CD14-positive monocyte (primary cell): ENCODE data around the gene VTI1A. TPM values are rescaled to one million over a fixed set of nuclear protein-coding genes. Genes with fewer than 3 reads are reported as not detected.

ENCODE experiments used
- DNase-seq, 3 donors: peaks; one replicate each; pipeline ENCODE4 v3.0.0-alpha.2; 2011 to 2022
- H2AFZ ChIP-seq: 2 replicates; pipeline ENCODE4 v1.6.0; 2012; ENCODE audit warnings: mild to moderate bottlenecking, low read depth, low read length, inconsistent platforms; ENCODE audit not compliant: insufficient read depth, poor library complexity, severe bottlenecking
- H3K27ac ChIP-seq, 2 donors: 1 replicate in 1 of 2; 2 replicates in 1 of 2; pipeline ENCODE4 v1.5.1; 2012 to 2013; ENCODE audit warnings: low read length in 2 of 2, control low read depth in 1 of 2, inconsistent platforms in 1 of 2, low read depth in 1 of 2, mild to moderate bottlenecking in 1 of 2
- H3K27me3 ChIP-seq, 2 donors: one replicate each; pipeline versions ENCODE4 v1.6.0 to v1.6.1; 2011 to 2013; ENCODE audit warnings: low read length in 2 of 2; ENCODE audit not compliant: control insufficient read depth in 2 of 2, insufficient read depth in 2 of 2
- H3K36me3 ChIP-seq, 2 donors: replicated peaks in 1 of 2; 1 replicate in 1 of 2; 2 replicates in 1 of 2; pipeline versions ENCODE4 v1.5.1 to v1.6.1; 2012 to 2013; ENCODE audit warnings: low read length in 2 of 2, control low read depth in 1 of 2, inconsistent platforms in 1 of 2, mild to moderate bottlenecking in 1 of 2; ENCODE audit not compliant: insufficient read depth in 2 of 2, control insufficient read depth in 1 of 2
- H3K4me1 ChIP-seq, 2 donors: 1 replicate in 1 of 2; 2 replicates in 1 of 2; pipeline versions ENCODE4 v1.5.1 to v1.6.1; 2012 to 2013; ENCODE audit warnings: low read length in 2 of 2, control low read depth in 1 of 2, inconsistent platforms in 1 of 2, mild to moderate bottlenecking in 1 of 2, moderate library complexity in 1 of 2; ENCODE audit not compliant: insufficient read depth in 2 of 2, control insufficient read depth in 1 of 2
- H3K4me2 ChIP-seq: replicated peaks from 2 replicates; pipeline ENCODE3; 2012; ENCODE audit warnings: low read length, moderate library complexity, mild to moderate bottlenecking; ENCODE audit not compliant: poor library complexity, severe bottlenecking; ENCODE audit errors: extremely low read depth
- H3K4me3 ChIP-seq, 3 experiments: fragments of 200-600 bp in 1 of 3; sonication (generic) in 1 of 3; replicated peaks in 1 of 3; 1 replicate in 2 of 3; 2 replicates in 1 of 3; pipeline ENCODE4 v1.5.1; 2011 to 2013; ENCODE audit warnings: low read length in 3 of 3, mild to moderate bottlenecking in 3 of 3, control low read depth in 2 of 3, low read depth in 2 of 3, inconsistent platforms in 1 of 3, moderate library complexity in 1 of 3
- H3K79me2 ChIP-seq: 2 replicates; pipeline ENCODE4 v1.6.0; 2012; ENCODE audit warnings: mild to moderate bottlenecking, control low read depth, inconsistent platforms, low read length, moderate library complexity; ENCODE audit not compliant: insufficient read depth
- H3K9ac ChIP-seq: 2 replicates; pipeline ENCODE4 v1.6.0; 2017; ENCODE audit warnings: low read length, mild to moderate bottlenecking; ENCODE audit not compliant: insufficient read depth, poor library complexity, severe bottlenecking
- H3K9me3 ChIP-seq, 2 donors: replicated peaks in 1 of 2; 1 replicate in 1 of 2; 2 replicates in 1 of 2; pipeline versions ENCODE4 v1.5.1 to v1.6.1; 2012 to 2013; ENCODE audit warnings: low read length in 2 of 2, control low read depth in 1 of 2; ENCODE audit not compliant: control insufficient read depth in 1 of 2, insufficient read depth in 1 of 2
- H4K20me1 ChIP-seq: 2 replicates; pipeline ENCODE4 v1.6.0; 2012; ENCODE audit warnings: mild to moderate bottlenecking, low read length, control low read depth, moderate library complexity; ENCODE audit not compliant: insufficient read depth
- H3K27ac Mint-ChIP-seq, 7 donors: one replicate each; pipeline ENCODE4 v1.8.0; 2020; ENCODE audit warnings: mild to moderate bottlenecking in 7 of 7, mixed read lengths in 7 of 7, moderate library complexity in 6 of 7, inconsistent platforms in 2 of 7
- H3K27me3 Mint-ChIP-seq, 3 donors: one replicate each; pipeline ENCODE4 v1.8.0; 2021 to 2022; ENCODE audit warnings: low read depth in 3 of 3, mild to moderate bottlenecking in 3 of 3, mixed read lengths in 3 of 3, moderate library complexity in 3 of 3, inconsistent platforms in 1 of 3
- H3K36me3 Mint-ChIP-seq, 2 donors: one replicate each; pipeline ENCODE4 v1.8.0; 2020; ENCODE audit warnings: mixed read lengths in 2 of 2, inconsistent platforms in 1 of 2, mild to moderate bottlenecking in 1 of 2
- H3K4me1 Mint-ChIP-seq: one replicate; pipeline ENCODE4 v1.8.0; 2020; ENCODE audit warnings: mild to moderate bottlenecking, mixed read lengths
- H3K4me3 Mint-ChIP-seq, 2 donors: one replicate each; pipeline ENCODE4 v1.8.0; 2020; ENCODE audit warnings: mild to moderate bottlenecking in 2 of 2, mixed read lengths in 2 of 2, moderate library complexity in 1 of 2
- H3K9me3 Mint-ChIP-seq, 7 donors: one replicate each; pipeline ENCODE4 v1.8.0; 2020 to 2022; ENCODE audit warnings: mixed read lengths in 7 of 7, mild to moderate bottlenecking in 6 of 7, moderate library complexity in 6 of 7, inconsistent platforms in 2 of 7
- WGBS: methylation state at CpG from one replicate; pipeline ENCODE4 v1.1.5; 2013; ENCODE audit warnings: missing lambda C conversion rate; ENCODE audit not compliant: insufficient coverage; 5-methylcytosine and 5-hydroxymethylcytosine counted together
- intact Hi-C, 2 donors: fragments of 100-400 bp; cut with micrococcal nuclease; formaldehyde crosslinking; loops; one replicate each; pipeline versions ENCODE4 v1.15.0 to v1.15.1; 2023
- polyA plus RNA-seq, 3 donors: library from polyadenylated mRNA; depleted of rRNA in 1 of 3; unstranded in 2 of 3; stranded (reverse) in 1 of 3; fragments of 300-500 nt in 2 of 3; fragments of >200 nt in 1 of 3; fragmentation: Illumina TruSeq in 2 of 3; gene quantifications; 1 replicate in 2 of 3; 2 replicates in 1 of 3; pipeline ENCODE4 v1.2.3, GENCODE V29; 2012 to 2021
- TF ChIP-seq, protein P1 (sequence below): fragments of 200-600 bp; IDR thresholded peaks from one replicate; pipeline ENCODE4 v1.8.0; 2022; ENCODE audit warnings: antibody characterized with exemption, mild to moderate bottlenecking

VTI1A gene
- polyA plus RNA-seq, 3 donors: 23.6 to 25.4 (median 24.1) TPM

DNA sequence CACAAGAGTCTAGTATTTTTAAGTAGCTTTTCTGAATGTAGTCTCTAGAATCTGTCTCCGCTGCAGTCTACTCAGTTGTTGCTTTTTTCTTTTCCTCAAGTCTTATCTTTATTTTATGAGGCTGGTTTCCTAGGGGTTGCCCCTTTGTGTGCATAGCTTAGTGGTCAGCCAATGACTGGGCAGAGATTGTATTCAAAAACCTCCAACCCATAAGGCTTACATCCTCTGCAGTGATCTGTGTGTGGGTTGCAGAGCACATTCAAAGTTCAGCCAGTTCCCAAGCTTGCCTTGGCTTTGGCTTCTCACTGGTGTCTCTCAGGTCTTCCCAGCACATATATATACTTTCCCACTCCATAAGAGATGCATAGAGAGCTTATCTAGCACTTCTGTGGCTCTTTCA, 343.0 kb downstream of the VTI1A start:
- no peak overlapping the region for H2AFZ ChIP-seq
- no peaks in the 10 kb centered on the region for H3K79me2 ChIP-seq
- H4K20me1 ChIP-seq: no peaks in the 10 kb centered on the region
- Mint-ChIP-seq H3K27me3 (no peaks in the 10 kb centered on the region), H3K4me1 (peaks cover 2% of the 10 kb centered on the region), H3K9me3 (peaks cover 0 to 13% (median 11%) of the 10 kb centered on the region in 7 donors), H3K4me3 (no peak overlapping the region), H3K36me3 (peaks cover 6 to 23% of the 10 kb centered on the region in 2 donors), H3K27ac (no peak overlapping the region)
- no peak overlapping the region for H3K4me3 ChIP-seq
- TF ChIP-seq, protein P1, sequence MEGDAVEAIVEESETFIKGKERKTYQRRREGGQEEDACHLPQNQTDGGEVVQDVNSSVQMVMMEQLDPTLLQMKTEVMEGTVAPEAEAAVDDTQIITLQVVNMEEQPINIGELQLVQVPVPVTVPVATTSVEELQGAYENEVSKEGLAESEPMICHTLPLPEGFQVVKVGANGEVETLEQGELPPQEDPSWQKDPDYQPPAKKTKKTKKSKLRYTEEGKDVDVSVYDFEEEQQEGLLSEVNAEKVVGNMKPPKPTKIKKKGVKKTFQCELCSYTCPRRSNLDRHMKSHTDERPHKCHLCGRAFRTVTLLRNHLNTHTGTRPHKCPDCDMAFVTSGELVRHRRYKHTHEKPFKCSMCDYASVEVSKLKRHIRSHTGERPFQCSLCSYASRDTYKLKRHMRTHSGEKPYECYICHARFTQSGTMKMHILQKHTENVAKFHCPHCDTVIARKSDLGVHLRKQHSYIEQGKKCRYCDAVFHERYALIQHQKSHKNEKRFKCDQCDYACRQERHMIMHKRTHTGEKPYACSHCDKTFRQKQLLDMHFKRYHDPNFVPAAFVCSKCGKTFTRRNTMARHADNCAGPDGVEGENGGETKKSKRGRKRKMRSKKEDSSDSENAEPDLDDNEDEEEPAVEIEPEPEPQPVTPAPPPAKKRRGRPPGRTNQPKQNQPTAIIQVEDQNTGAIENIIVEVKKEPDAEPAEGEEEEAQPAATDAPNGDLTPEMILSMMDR: no peak
- no CpG with 5 or more reads among the region's 1 CpG for WGBS
- DNase-seq: no peak
- no peaks in the 10 kb centered on the region for H3K36me3 ChIP-seq
- H3K9me3 ChIP-seq: no peaks in the 10 kb centered on the region
- H3K9ac ChIP-seq: no peak overlapping the region
- intact Hi-C loops: no loop called here
- no peak overlapping the region for H3K4me2 ChIP-seq
- no peaks in the 10 kb centered on the region for H3K27me3 ChIP-seq
- H3K4me1 ChIP-seq: no peaks in the 10 kb centered on the region
- H3K27ac ChIP-seq: no peak overlapping the region

DNA sequence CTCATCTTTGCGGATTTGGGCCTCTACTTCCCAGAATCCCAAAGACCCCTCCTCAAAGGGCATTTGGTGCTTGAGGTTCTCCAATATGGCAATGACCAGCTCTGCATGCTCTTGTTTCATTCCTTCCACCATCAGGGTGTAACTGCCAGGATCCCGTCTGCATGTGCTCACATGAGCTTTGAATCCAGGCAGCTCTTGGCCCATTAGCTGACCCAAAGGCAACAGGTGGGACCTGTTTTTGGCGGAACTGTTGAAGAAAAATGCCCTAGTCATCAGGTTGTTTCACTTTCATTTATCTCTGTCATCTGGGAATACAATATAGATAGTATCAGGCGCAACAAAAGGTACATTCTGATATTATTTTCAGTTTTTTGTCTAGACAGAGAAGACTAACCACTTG, 343.9 kb downstream of the VTI1A start:
- peaks cover 6 to 21% of the 10 kb centered on the region in 2 donors for H3K36me3 Mint-ChIP-seq
- H3K9ac ChIP-seq: no peak overlapping the region
- H3K27me3 ChIP-seq: no peaks in the 10 kb centered on the region
- H3K27ac ChIP-seq: no peak overlapping the region
- TF ChIP-seq, protein P1: no peak
- H4K20me1 ChIP-seq: no peaks in the 10 kb centered on the region
- H3K4me3 Mint-ChIP-seq: no peak overlapping the region
- H3K79me2 ChIP-seq: no peaks in the 10 kb centered on the region
- H3K9me3 ChIP-seq: no peaks in the 10 kb centered on the region
- H3K4me3 ChIP-seq: no peak overlapping the region
- no peaks in the 10 kb centered on the region for H3K36me3 ChIP-seq
- H3K9me3 Mint-ChIP-seq: peaks cover 0 to 13% (median 11%) of the 10 kb centered on the region in 7 donors
- H2AFZ ChIP-seq: no peak overlapping the region
- H3K4me1 ChIP-seq: no peaks in the 10 kb centered on the region
- H3K4me1 Mint-ChIP-seq: peaks cover 2% of the 10 kb centered on the region
- no peaks in the 10 kb centered on the region for H3K27me3 Mint-ChIP-seq
- no peak overlapping the region for H3K4me2 ChIP-seq
- no peak for DNase-seq
- peak overlapping the region in 1 of 7 donors; percentile 3 for H3K27ac Mint-ChIP-seq
- 100% methylated on average over 2 of the region's 4 CpGs for WGBS
- intact Hi-C loops: no loop called here
